GM23338 (cell line): ENCODE measurements around the gene GPR179. TPM values are rescaled to one million over a fixed set of nuclear protein-coding genes. Genes with fewer than 3 reads are reported as not detected.

Source experiments
- ATAC-seq: fragments of 200-7000 bp; cut with Tn5 transposase; 3 replicates; pipeline ENCODE4 v1.9.1; 2020
- DNase-seq: peaks from one replicate; pipeline ENCODE4 v3.0.0-alpha.2; 2015; ENCODE audit warnings: low spot score
- H2AFZ ChIP-seq: fragments of 200-600 bp; sonication (generic); 2 replicates; pipeline ENCODE4 v1.8.0; 2016; ENCODE audit warnings: antibody characterized with exemption, mild to moderate bottlenecking, moderate library complexity
- H3F3A ChIP-seq: fragments of 200-600 bp; sonication (generic); replicated peaks from 2 replicates; pipeline ENCODE4 v1.8.0; 2017; ENCODE audit warnings: antibody characterized with exemption, mixed run types, low read depth
- H3K27ac ChIP-seq: fragments of 200-600 bp; sonication (generic); 2 replicates; pipeline ENCODE4 v1.6.1; 2016; ENCODE audit warnings: low read depth
- H3K27me3 ChIP-seq: fragments of 200-600 bp; sonication (generic); 2 replicates; pipeline ENCODE4 v1.8.0; 2016; ENCODE audit warnings: mild to moderate bottlenecking, mixed run types, moderate library complexity; ENCODE audit not compliant: insufficient read depth
- H3K36me3 ChIP-seq: fragments of 200-600 bp; sonication (generic); 2 replicates; pipeline ENCODE4 v1.8.0; 2016; ENCODE audit warnings: mild to moderate bottlenecking; ENCODE audit not compliant: insufficient read depth
- H3K4me1 ChIP-seq: fragments of 200-600 bp; sonication (generic); 2 replicates; pipeline ENCODE4 v1.8.0; 2016; ENCODE audit warnings: mild to moderate bottlenecking, moderate library complexity; ENCODE audit not compliant: insufficient read depth
- H3K4me2 ChIP-seq: fragments of 200-600 bp; sonication (generic); 2 replicates; pipeline ENCODE4 v1.7.1; 2017; ENCODE audit warnings: mixed run types
- H3K4me3 ChIP-seq: fragments of 200-600 bp; sonication (generic); 2 replicates; pipeline ENCODE4 v1.6.1; 2016; ENCODE audit warnings: mixed run types
- H3K79me2 ChIP-seq: fragments of 200-600 bp; sonication (generic); replicated peaks from 2 replicates; pipeline ENCODE4 v1.8.0; 2017; ENCODE audit warnings: mild to moderate bottlenecking; ENCODE audit not compliant: insufficient read depth
- H3K9me2 ChIP-seq: fragments of 200-600 bp; sonication (generic); 2 replicates; pipeline ENCODE4 v1.8.0; 2017; ENCODE audit not compliant: insufficient read depth
- H4K20me1 ChIP-seq: fragments of 200-600 bp; sonication (generic); replicated peaks from 2 replicates; pipeline ENCODE4 v1.8.0; 2017; ENCODE audit warnings: mild to moderate bottlenecking; ENCODE audit not compliant: insufficient read depth
- H3K27ac Mint-ChIP-seq: 2 replicates; pipeline ENCODE4 v1.8.0; 2020; ENCODE audit warnings: inconsistent platforms, mild to moderate bottlenecking, moderate library complexity, mixed read lengths
- H3K27me3 Mint-ChIP-seq: 3 replicates; pipeline ENCODE4 v1.8.0; 2022; ENCODE audit warnings: low read depth, mild to moderate bottlenecking, moderate library complexity, mixed read lengths, inconsistent platforms; ENCODE audit not compliant: insufficient read depth, poor library complexity
- H3K36me3 Mint-ChIP-seq: 3 replicates; pipeline ENCODE4 v1.8.0; 2021; ENCODE audit warnings: low read depth, mild to moderate bottlenecking, inconsistent platforms, moderate library complexity, mixed read lengths
- H3K4me1 Mint-ChIP-seq: 3 replicates; pipeline ENCODE4 v1.8.0; 2020; ENCODE audit warnings: mild to moderate bottlenecking, inconsistent platforms, mixed read lengths
- H3K4me3 Mint-ChIP-seq: 3 replicates; pipeline ENCODE4 v1.8.0; 2021; ENCODE audit warnings: moderate library complexity, mild to moderate bottlenecking, inconsistent platforms, mixed read lengths
- H3K9me3 Mint-ChIP-seq: 3 replicates; pipeline ENCODE4 v1.8.0; 2020; ENCODE audit warnings: moderate library complexity, mild to moderate bottlenecking, inconsistent platforms, mixed read lengths
- CREB1 ChIP-seq: fragments of 250-450 bp; sonication (Bioruptor Pico); IDR thresholded peaks from 2 replicates; pipeline ENCODE4 v1.5.0; 2020; ENCODE audit warnings: low read depth, mild to moderate bottlenecking, moderate library complexity
- EZH2 ChIP-seq: fragments of 200-600 bp; sonication (generic); IDR thresholded peaks from one replicate; pipeline ENCODE4 v1.8.0; 2017; ENCODE audit warnings: antibody characterized with exemption, mild to moderate bottlenecking, low read depth; ENCODE audit not compliant: unreplicated experiment
- EZH2phosphoT487 ChIP-seq: fragments of 200-600 bp; sonication (generic); IDR thresholded peaks from one replicate; pipeline ENCODE4 v1.8.1; 2018; ENCODE audit warnings: antibody characterized with exemption; ENCODE audit not compliant: unreplicated experiment
- JUNB ChIP-seq: IDR thresholded peaks from one replicate; pipeline ENCODE4 v1.6.1; 2016; ENCODE audit warnings: antibody characterized with exemption; ENCODE audit not compliant: unreplicated experiment
- NANOG ChIP-seq: IDR thresholded peaks from 2 replicates; pipeline ENCODE4 v1.6.1; 2016; ENCODE audit warnings: antibody characterized with exemption, borderline replicate concordance
- POLR2AphosphoS5 ChIP-seq: IDR thresholded peaks from 2 replicates; pipeline ENCODE4 v1.6.1; 2016; ENCODE audit warnings: antibody characterized with exemption, low read depth
- STAT1 ChIP-seq: IDR thresholded peaks from one replicate; pipeline ENCODE4 v1.6.1; 2016; ENCODE audit warnings: antibody characterized with exemption; ENCODE audit not compliant: unreplicated experiment
- ZNF114 ChIP-seq: fragments of 250-450 bp; sonication (Bioruptor Pico); IDR thresholded peaks from 2 replicates; pipeline ENCODE4 v1.5.0; 2020; ENCODE audit warnings: mild to moderate bottlenecking, moderate library complexity
- ZNF331 ChIP-seq: fragments of 250-450 bp; sonication (Bioruptor Pico); IDR thresholded peaks from 2 replicates; pipeline ENCODE4 v1.5.0; 2020; ENCODE audit warnings: low read depth, mild to moderate bottlenecking, moderate library complexity
- polyA plus RNA-seq: library from polyadenylated mRNA; unstranded; fragments of >200 nt; fragmentation: Nextera tagmentation; extraction: Ambion mirVana; gene quantifications from 2 replicates; pipeline ENCODE4 v1.2.1, GENCODE V29; 2016
- total RNA-seq: library from RNA; depleted of rRNA; stranded (reverse); fragments of >200 nt; shearing (Covaris generic); gene quantifications from 2 replicates; pipeline ENCODE4 v1.2.3, GENCODE V29; 2014
- TF ChIP-seq, protein P1 (sequence below): fragments of 250-450 bp; sonication (Bioruptor Pico); IDR thresholded peaks from 2 replicates; pipeline ENCODE4 v1.5.0; 2020; ENCODE audit warnings: mild to moderate bottlenecking, moderate library complexity
- TF ChIP-seq, protein P2 (sequence below): IDR thresholded peaks from 2 replicates; pipeline ENCODE4 v1.6.1; 2016; ENCODE audit warnings: antibody characterized with exemption
- TF ChIP-seq, protein P3 (sequence below), 2 experiments: fragments of 200-600 bp in 1 of 2; sonication (generic) in 1 of 2; conservative IDR thresholded peaks; 2 replicates each; pipeline versions ENCODE4 v1.5.1 to v1.6.1; 2016 to 2017; ENCODE audit warnings: antibody characterized with exemption in 2 of 2, low read depth in 2 of 2, mild to moderate bottlenecking in 2 of 2, moderate library complexity in 1 of 2
- TF ChIP-seq, protein P4 (sequence below): IDR thresholded peaks from one replicate; pipeline ENCODE4 v1.6.1; 2018; ENCODE audit warnings: antibody characterized with exemption; ENCODE audit not compliant: unreplicated experiment

GPR179 gene
- total and polyA plus RNA-seq, 2 experiments from 2014 or later: 0.03 TPM

DNA sequence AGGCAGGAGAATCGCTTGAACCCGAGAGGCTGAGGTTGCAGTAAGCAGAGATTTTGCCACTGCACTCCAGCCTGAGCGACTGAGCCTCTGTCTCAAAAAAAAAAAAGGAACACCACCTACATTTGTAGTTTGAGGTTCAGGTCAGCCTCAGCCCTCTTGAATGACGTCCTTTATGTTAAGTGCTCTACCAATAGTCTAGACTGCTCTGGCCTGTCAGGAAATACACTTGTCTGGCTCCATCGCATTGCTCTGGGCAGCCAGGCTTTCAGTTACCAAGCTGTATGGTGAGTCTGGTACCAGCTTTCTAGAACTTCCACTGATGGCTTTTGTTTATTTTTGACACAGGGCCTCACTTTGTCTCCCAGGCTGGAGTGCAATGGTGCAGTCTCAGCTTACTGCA lies 19.3 kb upstream of the GPR179 start:
- H3K4me1 Mint-ChIP-seq: peaks cover 39% of the 10 kb centered on the region
- Histone ChIP-seq H3K4me2 (no peak overlapping the region), H3K9me2 (no peaks in the 10 kb centered on the region), H3K4me1 (peaks cover 32% of the 10 kb centered on the region), H3K4me3 (no peak overlapping the region), H3K27me3 (no peaks in the 10 kb centered on the region), H3K36me3 (peaks cover 7% of the 10 kb centered on the region), H3F3A (no peaks in the 10 kb centered on the region), H4K20me1 (peaks cover 13% of the 10 kb centered on the region), H2AFZ (no peak overlapping the region), H3K79me2 (peaks cover 46% of the 10 kb centered on the region), H3K27ac (no peak overlapping the region)
- DNase-seq: no peak
- H3K27me3 Mint-ChIP-seq: no peaks in the 10 kb centered on the region
- no peaks in the 10 kb centered on the region for H3K9me3 Mint-ChIP-seq
- no peak for TF ChIP-seq ZNF114
- TF ChIP-seq CREB1 (CRISPR knock-in tag): no peak
- no peak for TF ChIP-seq EZH2
- TF ChIP-seq NANOG: no peak
- TF ChIP-seq JUNB: no peak
- TF ChIP-seq, protein P1, sequence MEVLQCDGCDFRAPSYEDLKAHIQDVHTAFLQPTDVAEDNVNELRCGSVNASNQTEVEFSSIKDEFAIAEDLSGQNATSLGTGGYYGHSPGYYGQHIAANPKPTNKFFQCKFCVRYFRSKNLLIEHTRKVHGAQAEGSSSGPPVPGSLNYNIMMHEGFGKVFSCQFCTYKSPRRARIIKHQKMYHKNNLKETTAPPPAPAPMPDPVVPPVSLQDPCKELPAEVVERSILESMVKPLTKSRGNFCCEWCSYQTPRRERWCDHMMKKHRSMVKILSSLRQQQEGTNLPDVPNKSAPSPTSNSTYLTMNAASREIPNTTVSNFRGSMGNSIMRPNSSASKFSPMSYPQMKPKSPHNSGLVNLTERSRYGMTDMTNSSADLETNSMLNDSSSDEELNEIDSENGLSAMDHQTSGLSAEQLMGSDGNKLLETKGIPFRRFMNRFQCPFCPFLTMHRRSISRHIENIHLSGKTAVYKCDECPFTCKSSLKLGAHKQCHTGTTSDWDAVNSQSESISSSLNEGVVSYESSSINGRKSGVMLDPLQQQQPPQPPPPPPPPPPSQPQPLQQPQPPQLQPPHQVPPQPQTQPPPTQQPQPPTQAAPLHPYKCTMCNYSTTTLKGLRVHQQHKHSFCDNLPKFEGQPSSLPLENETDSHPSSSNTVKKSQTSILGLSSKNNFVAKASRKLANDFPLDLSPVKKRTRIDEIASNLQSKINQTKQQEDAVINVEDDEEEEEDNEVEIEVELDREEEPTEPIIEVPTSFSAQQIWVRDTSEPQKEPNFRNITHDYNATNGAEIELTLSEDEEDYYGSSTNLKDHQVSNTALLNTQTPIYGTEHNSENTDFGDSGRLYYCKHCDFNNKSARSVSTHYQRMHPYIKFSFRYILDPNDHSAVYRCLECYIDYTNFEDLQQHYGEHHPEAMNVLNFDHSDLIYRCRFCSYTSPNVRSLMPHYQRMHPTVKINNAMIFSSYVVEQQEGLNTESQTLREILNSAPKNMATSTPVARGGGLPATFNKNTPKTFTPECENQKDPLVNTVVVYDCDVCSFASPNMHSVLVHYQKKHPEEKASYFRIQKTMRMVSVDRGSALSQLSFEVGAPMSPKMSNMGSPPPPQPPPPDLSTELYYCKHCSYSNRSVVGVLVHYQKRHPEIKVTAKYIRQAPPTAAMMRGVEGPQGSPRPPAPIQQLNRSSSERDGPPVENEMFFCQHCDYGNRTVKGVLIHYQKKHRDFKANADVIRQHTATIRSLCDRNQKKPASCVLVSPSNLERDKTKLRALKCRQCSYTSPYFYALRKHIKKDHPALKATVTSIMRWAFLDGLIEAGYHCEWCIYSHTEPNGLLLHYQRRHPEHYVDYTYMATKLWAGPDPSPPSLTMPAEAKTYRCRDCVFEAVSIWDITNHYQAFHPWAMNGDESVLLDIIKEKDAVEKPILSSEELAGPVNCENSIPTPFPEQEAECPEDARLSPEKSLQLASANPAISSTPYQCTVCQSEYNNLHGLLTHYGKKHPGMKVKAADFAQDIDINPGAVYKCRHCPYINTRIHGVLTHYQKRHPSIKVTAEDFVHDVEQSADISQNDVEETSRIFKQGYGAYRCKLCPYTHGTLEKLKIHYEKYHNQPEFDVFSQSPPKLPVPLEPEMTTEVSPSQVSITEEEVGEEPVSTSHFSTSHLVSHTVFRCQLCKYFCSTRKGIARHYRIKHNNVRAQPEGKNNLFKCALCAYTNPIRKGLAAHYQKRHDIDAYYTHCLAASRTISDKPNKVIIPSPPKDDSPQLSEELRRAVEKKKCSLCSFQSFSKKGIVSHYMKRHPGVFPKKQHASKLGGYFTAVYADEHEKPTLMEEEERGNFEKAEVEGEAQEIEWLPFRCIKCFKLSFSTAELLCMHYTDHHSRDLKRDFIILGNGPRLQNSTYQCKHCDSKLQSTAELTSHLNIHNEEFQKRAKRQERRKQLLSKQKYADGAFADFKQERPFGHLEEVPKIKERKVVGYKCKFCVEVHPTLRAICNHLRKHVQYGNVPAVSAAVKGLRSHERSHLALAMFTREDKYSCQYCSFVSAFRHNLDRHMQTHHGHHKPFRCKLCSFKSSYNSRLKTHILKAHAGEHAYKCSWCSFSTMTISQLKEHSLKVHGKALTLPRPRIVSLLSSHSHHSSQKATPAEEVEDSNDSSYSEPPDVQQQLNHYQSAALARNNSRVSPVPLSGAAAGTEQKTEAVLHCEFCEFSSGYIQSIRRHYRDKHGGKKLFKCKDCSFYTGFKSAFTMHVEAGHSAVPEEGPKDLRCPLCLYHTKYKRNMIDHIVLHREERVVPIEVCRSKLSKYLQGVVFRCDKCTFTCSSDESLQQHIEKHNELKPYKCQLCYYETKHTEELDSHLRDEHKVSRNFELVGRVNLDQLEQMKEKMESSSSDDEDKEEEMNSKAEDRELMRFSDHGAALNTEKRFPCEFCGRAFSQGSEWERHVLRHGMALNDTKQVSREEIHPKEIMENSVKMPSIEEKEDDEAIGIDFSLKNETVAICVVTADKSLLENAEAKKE (CRISPR knock-in tag): no peak
- TF ChIP-seq, protein P2, sequence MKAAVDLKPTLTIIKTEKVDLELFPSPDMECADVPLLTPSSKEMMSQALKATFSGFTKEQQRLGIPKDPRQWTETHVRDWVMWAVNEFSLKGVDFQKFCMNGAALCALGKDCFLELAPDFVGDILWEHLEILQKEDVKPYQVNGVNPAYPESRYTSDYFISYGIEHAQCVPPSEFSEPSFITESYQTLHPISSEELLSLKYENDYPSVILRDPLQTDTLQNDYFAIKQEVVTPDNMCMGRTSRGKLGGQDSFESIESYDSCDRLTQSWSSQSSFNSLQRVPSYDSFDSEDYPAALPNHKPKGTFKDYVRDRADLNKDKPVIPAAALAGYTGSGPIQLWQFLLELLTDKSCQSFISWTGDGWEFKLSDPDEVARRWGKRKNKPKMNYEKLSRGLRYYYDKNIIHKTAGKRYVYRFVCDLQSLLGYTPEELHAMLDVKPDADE: no peak
- no peak for TF ChIP-seq EZH2phosphoT487
- TF ChIP-seq POLR2AphosphoS5: no peak
- no peak for TF ChIP-seq STAT1
- TF ChIP-seq, protein P3, sequence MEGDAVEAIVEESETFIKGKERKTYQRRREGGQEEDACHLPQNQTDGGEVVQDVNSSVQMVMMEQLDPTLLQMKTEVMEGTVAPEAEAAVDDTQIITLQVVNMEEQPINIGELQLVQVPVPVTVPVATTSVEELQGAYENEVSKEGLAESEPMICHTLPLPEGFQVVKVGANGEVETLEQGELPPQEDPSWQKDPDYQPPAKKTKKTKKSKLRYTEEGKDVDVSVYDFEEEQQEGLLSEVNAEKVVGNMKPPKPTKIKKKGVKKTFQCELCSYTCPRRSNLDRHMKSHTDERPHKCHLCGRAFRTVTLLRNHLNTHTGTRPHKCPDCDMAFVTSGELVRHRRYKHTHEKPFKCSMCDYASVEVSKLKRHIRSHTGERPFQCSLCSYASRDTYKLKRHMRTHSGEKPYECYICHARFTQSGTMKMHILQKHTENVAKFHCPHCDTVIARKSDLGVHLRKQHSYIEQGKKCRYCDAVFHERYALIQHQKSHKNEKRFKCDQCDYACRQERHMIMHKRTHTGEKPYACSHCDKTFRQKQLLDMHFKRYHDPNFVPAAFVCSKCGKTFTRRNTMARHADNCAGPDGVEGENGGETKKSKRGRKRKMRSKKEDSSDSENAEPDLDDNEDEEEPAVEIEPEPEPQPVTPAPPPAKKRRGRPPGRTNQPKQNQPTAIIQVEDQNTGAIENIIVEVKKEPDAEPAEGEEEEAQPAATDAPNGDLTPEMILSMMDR (conservative IDR thresholded peaks at IDR 0.05; ENCODE audit: low read depth in 2 of 2): no peak
- TF ChIP-seq, protein P4, sequence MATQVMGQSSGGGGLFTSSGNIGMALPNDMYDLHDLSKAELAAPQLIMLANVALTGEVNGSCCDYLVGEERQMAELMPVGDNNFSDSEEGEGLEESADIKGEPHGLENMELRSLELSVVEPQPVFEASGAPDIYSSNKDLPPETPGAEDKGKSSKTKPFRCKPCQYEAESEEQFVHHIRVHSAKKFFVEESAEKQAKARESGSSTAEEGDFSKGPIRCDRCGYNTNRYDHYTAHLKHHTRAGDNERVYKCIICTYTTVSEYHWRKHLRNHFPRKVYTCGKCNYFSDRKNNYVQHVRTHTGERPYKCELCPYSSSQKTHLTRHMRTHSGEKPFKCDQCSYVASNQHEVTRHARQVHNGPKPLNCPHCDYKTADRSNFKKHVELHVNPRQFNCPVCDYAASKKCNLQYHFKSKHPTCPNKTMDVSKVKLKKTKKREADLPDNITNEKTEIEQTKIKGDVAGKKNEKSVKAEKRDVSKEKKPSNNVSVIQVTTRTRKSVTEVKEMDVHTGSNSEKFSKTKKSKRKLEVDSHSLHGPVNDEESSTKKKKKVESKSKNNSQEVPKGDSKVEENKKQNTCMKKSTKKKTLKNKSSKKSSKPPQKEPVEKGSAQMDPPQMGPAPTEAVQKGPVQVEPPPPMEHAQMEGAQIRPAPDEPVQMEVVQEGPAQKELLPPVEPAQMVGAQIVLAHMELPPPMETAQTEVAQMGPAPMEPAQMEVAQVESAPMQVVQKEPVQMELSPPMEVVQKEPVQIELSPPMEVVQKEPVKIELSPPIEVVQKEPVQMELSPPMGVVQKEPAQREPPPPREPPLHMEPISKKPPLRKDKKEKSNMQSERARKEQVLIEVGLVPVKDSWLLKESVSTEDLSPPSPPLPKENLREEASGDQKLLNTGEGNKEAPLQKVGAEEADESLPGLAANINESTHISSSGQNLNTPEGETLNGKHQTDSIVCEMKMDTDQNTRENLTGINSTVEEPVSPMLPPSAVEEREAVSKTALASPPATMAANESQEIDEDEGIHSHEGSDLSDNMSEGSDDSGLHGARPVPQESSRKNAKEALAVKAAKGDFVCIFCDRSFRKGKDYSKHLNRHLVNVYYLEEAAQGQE: no peak
- TF ChIP-seq ZNF331: no peak
- H3K4me3 Mint-ChIP-seq: no peak overlapping the region
- peaks cover 26% of the 10 kb centered on the region for H3K36me3 Mint-ChIP-seq
- H3K27ac Mint-ChIP-seq: no peak overlapping the region
- ATAC-seq: no peak
